ENCODE data around the gene EXOC3. TPM values are rescaled to one million over a fixed set of nuclear protein-coding genes. Genes with fewer than 3 reads are reported as not detected.

Gene EXOC3
- total RNA-seq, 1 experiment from 2014 or later = 63.8 TPM

DNA sequence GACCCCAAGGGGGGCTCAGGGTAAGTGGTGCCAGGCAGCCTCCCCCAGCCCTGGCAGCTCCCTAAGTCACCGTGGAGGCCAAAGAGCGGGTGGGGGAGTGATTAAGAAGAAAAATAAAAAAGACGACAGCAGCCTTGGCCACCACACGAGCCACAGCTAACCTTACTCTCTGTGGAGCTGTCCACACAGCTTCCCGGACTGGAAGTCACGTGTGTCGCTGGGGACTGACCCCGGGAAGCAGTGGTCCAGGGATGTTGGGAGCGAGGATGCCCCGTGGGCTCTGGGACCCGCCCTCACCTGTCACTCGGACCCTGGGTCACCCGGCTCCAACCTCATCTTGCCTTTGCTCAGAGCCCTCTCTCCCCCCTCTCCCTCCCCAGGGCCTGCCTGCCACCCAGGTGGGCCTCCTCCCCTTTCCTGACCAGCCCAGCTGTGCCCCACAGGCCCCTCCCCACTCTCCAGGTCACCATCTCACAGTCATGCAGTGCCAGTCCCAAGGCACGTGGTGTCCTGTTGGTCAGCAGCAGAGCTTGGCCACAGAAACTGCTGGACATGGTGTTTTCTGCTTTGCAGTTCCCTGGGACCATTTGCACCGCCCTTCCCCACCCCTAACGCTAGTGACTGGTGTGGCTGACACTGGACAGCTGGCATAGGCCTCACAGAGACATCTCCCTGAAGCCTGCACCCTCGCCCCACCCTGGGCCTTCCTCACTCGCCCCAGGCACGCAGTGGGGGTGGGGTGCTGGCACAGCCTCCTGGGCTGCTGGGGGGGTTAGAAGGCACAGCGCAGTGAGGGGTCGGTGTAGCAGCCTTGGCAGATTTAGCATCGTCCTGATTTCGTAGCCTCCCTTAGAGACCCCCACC, 9.8 kb upstream of the EXOC3 start:
- Mint-ChIP-seq H3K27ac (ENCODE audit: unreplicated experiment) (no peak overlapping the region), H3K9me3 (ENCODE audit: low read depth, unreplicated experiment) (no peaks in the 10 kb centered on the region), H3K36me3 (ENCODE audit: insufficient read depth, unreplicated experiment) (no peaks in the 10 kb centered on the region), H3K27me3 (ENCODE audit: unreplicated experiment) (no peaks in the 10 kb centered on the region), H3K4me3 (ENCODE audit: low read depth, unreplicated experiment) (no peak overlapping the region), H3K4me1 (ENCODE audit: low read depth, unreplicated experiment) (peaks cover 12% of the 10 kb centered on the region)
- no peak for DNase-seq
- BruUV-seq (replicated peaks) = no TSS peak
- CTCF ChIA-PET = interaction anchor here (1.1 kb wide), 1 partner anchor 116 kb away, joined by 4 read pairs; no protein-coding TSS in a partner anchor
- intact Hi-C loops (cut with micrococcal nuclease; ENCODE audit: unreplicated experiment) = no loop called here
- no peak for TF ChIP-seq CTCF (IDR thresholded peaks at IDR 0.05; ENCODE audit: unreplicated experiment)

- Mint-ChIP-seq H3K4me1 (ENCODE audit: low read depth, unreplicated experiment) (peaks cover 12% of the 10 kb centered on the region), H3K4me3 (ENCODE audit: low read depth, unreplicated experiment) (no peak overlapping the region), H3K27me3 (ENCODE audit: unreplicated experiment) (no peaks in the 10 kb centered on the region), H3K36me3 (ENCODE audit: insufficient read depth, unreplicated experiment) (no peaks in the 10 kb centered on the region), H3K27ac (ENCODE audit: unreplicated experiment) (no peak overlapping the region), H3K9me3 (ENCODE audit: low read depth, unreplicated experiment) (no peaks in the 10 kb centered on the region)
- intact Hi-C loops (cut with micrococcal nuclease; ENCODE audit: unreplicated experiment) = no loop called here
- no peak for TF ChIP-seq CTCF (IDR thresholded peaks at IDR 0.05; ENCODE audit: unreplicated experiment)
- DNase-seq = no peak
- no TSS peak for BruUV-seq (replicated peaks)
- CTCF ChIA-PET = no interaction called here
Observed at GRCh38 chr5:433836-434235, 9.1 kb upstream of the EXOC3 start.

DNA sequence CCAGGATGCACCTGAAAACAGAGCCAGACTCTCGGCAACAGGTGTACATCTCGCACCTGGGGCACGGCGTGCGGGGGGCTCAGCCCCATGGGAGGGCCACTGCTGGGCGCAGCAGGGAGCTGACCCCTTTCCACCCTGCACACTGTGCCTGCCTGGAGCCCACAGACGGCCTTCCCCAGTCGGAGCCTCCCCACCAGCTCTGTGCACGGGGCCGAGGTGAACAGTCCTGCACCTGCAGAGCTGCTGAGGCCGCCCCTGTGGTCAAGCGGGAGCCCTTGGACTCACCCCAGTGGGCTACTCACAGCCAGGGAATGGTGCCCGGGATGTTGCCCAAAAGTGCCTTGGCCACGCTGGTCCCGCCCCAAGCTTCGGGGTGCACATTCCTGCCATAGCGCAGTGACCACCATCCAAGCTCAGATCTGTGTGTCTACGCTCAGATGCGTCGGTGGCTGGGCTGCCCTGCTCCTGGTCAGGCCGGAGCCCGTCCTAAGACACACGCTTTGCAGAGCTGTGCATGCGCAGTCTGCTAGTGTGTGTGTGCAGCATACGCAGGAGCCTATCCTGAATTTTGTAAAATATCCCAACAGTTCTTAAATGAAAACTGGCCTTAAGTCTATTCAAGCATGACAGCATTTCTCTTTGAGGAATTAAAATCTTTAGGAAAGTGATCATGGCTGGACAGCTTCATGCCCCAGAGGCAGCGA, 8.4 kb upstream of the EXOC3 start:
- DNase-seq = no peak
- intact Hi-C loops (cut with micrococcal nuclease; ENCODE audit: unreplicated experiment) = loop anchor here (5.0 kb wide), 1 partner anchor 117 kb away; no protein-coding TSS in a partner anchor
- no TSS peak for BruUV-seq (replicated peaks)

More for the DNA sequence above, 8.4 kb upstream of the EXOC3 start:
- CTCF ChIA-PET = no interaction called here
- Mint-ChIP-seq H3K27me3 (ENCODE audit: unreplicated experiment) (no peaks in the 10 kb centered on the region), H3K4me3 (ENCODE audit: low read depth, unreplicated experiment) (no peak overlapping the region), H3K27ac (ENCODE audit: unreplicated experiment) (no peak overlapping the region), H3K36me3 (ENCODE audit: insufficient read depth, unreplicated experiment) (no peaks in the 10 kb centered on the region), H3K9me3 (ENCODE audit: low read depth, unreplicated experiment) (no peaks in the 10 kb centered on the region), H3K4me1 (ENCODE audit: low read depth, unreplicated experiment) (peaks cover 12% of the 10 kb centered on the region)
- no peak for TF ChIP-seq CTCF (IDR thresholded peaks at IDR 0.05; ENCODE audit: unreplicated experiment)
